IPS-15b (cell line): ENCODE results near the gene CHST11.

Experiments
- H3K27me3 ChIP-seq: one replicate; pipeline ENCODE4 v1.6.1; 2013; ENCODE audit warnings: low read length; ENCODE audit not compliant: control insufficient read depth, insufficient read depth
- H3K36me3 ChIP-seq: one replicate; pipeline ENCODE4 v1.6.1; 2013; ENCODE audit warnings: low read length; ENCODE audit not compliant: control insufficient read depth, insufficient read depth
- H3K4me1 ChIP-seq: one replicate; pipeline ENCODE4 v1.6.1; 2013; ENCODE audit warnings: mild to moderate bottlenecking, low read length; ENCODE audit not compliant: control insufficient read depth, insufficient read depth
- H3K4me3 ChIP-seq: one replicate; pipeline ENCODE4 v1.5.1; 2013; ENCODE audit warnings: low read depth, low read length
- H3K9ac ChIP-seq: one replicate; pipeline ENCODE4 v1.6.1; 2013; ENCODE audit warnings: low read depth, mild to moderate bottlenecking, low read length
- H3K9me3 ChIP-seq: one replicate; pipeline ENCODE4 v1.6.1; 2013; ENCODE audit warnings: mild to moderate bottlenecking, low read length; ENCODE audit not compliant: control insufficient read depth, insufficient read depth

Gene CHST11

DNA sequence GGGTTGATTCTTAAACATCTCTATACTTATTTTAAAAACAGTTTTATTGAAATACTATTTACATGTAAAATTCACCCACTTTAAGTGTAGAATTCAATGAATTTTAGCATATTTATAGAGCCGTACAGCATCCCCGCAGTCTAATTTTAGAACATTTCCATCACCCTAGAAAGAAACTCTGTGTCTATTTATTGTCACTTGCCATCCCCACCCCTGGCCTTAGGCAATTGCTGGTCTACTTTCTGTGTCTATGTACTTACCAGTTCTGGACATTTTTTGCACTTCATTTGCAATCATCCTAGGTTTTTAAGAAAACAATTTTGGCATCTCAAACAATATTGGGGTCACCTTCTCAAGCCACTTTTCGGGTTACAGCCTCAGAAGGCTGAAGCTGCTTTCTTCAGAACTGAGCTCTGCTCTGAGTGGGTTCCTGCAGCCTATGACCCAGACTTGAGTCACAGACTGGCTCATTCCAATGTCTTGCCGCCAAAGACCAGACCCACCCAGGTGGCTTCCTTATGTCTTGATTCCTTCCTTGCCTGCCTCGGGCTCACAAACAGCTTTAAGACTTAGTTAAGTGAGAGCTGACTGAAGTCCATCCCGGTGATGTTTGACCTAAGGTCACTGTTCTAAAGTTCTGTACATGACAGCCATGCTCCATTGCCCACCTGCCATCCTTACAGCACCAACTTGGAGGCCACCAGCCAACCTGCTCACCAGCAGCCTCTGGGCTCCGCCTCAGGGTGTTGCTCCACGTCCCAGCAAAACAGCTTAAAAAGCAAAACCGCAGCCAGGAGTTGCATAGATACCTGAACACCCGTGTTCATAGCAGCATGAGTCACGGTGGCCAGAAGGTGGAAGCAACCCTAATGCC, 131.5 kb downstream of the CHST11 start:
- H3K4me1 ChIP-seq, result no peaks in the 10 kb centered on the region
- no peak overlapping the region for H3K9ac ChIP-seq
- H3K9me3 ChIP-seq, result no peaks in the 10 kb centered on the region
- no peaks in the 10 kb centered on the region for H3K27me3 ChIP-seq
- no peak overlapping the region for H3K4me3 ChIP-seq
- no peaks in the 10 kb centered on the region for H3K36me3 ChIP-seq

DNA sequence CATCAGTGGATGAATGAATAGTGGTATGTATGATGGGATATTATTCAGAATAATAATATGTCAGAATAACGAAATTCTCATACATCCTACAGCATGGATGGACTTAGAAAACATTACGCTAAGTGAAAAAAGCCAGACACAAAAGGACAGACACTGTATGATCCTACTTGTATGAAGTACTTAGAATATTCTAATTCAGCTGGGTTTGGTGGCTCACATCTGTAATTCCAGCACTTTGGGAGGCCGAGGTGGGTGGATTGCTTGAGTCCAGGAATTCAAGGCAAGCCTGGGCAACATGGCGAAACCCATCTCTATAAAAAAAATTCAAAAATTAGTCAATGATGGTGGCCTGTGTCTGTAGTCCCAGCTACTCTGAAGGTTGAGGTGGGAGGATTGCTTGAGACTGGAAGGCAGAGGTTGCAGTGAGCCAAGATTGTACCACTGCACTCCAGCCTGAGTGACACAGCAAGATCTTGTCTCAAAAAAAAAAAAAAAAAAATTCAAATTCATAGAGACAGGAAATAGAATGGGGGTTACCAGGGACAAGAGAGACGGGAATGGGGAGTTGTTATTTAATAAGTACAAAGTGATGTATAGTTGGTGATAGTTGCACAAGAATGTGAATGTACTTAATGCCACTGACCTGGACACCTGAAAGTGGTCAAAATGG, 132.3 kb downstream of the CHST11 start:
- no peak overlapping the region for H3K4me3 ChIP-seq
- no peaks in the 10 kb centered on the region for H3K27me3 ChIP-seq
- no peaks in the 10 kb centered on the region for H3K9me3 ChIP-seq
- no peak overlapping the region for H3K9ac ChIP-seq
- H3K4me1 ChIP-seq, result no peaks in the 10 kb centered on the region
- no peaks in the 10 kb centered on the region for H3K36me3 ChIP-seq

GRCh38 chr12:104590022-104590421, 133.3 kb downstream of the CHST11 start:
- H3K36me3 ChIP-seq, result no peaks in the 10 kb centered on the region

GRCh38 chr12:104591257-104591885, 134.6 kb downstream of the CHST11 start:
- H3K36me3 ChIP-seq, result no peaks in the 10 kb centered on the region
- H3K9me3 ChIP-seq, result no peaks in the 10 kb centered on the region

More at GRCh38 chr12:104590022-104590421, 133.3 kb downstream of the CHST11 start:
- peaks cover 4% of the 10 kb centered on the region for H3K4me1 ChIP-seq
- H3K27me3 ChIP-seq, result no peaks in the 10 kb centered on the region
- H3K4me3 ChIP-seq, result no peak overlapping the region
- no peaks in the 10 kb centered on the region for H3K9me3 ChIP-seq
- no peak overlapping the region for H3K9ac ChIP-seq

DNA sequence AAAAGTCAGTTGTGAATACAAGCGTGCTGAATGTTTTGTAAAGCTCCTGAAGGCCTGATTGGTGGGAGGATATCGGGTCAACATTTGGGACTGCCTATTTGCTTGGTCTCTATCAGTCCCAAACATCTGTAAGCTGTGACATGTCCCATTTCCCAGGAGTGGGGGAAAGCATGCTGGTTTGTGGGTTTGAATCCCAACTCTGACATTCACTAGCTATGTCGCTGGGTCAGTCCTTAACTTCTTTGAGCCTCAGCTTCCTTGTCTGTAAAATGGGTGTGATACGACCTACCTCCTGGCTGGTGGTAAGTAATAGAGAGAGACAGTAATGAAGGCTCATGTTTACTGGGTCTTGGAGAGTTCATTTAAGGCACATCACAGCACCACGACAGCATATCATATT, 136.7 kb downstream of the CHST11 start:
- H3K4me3 ChIP-seq, result no peak overlapping the region
- no peaks in the 10 kb centered on the region for H3K36me3 ChIP-seq
- H3K9ac ChIP-seq, result no peak overlapping the region
- H3K27me3 ChIP-seq, result no peaks in the 10 kb centered on the region
- peaks cover 4% of the 10 kb centered on the region for H3K4me1 ChIP-seq
- H3K9me3 ChIP-seq, result no peaks in the 10 kb centered on the region

More at GRCh38 chr12:104591257-104591885, 134.6 kb downstream of the CHST11 start:
- no peaks in the 10 kb centered on the region for H3K27me3 ChIP-seq
- no peak overlapping the region for H3K9ac ChIP-seq
- H3K4me3 ChIP-seq, result no peak overlapping the region
- peaks cover 4% of the 10 kb centered on the region for H3K4me1 ChIP-seq

- Histone ChIP-seq H3K27me3 (no peaks in the 10 kb centered on the region), H3K9ac (no peak overlapping the region), H3K36me3 (no peaks in the 10 kb centered on the region), H3K9me3 (no peaks in the 10 kb centered on the region), H3K4me1 (peaks cover 4% of the 10 kb centered on the region), H3K4me3 (no peak overlapping the region)
Measured at GRCh38 chr12:104596134-104596799, 139.5 kb downstream of the CHST11 start.

DNA sequence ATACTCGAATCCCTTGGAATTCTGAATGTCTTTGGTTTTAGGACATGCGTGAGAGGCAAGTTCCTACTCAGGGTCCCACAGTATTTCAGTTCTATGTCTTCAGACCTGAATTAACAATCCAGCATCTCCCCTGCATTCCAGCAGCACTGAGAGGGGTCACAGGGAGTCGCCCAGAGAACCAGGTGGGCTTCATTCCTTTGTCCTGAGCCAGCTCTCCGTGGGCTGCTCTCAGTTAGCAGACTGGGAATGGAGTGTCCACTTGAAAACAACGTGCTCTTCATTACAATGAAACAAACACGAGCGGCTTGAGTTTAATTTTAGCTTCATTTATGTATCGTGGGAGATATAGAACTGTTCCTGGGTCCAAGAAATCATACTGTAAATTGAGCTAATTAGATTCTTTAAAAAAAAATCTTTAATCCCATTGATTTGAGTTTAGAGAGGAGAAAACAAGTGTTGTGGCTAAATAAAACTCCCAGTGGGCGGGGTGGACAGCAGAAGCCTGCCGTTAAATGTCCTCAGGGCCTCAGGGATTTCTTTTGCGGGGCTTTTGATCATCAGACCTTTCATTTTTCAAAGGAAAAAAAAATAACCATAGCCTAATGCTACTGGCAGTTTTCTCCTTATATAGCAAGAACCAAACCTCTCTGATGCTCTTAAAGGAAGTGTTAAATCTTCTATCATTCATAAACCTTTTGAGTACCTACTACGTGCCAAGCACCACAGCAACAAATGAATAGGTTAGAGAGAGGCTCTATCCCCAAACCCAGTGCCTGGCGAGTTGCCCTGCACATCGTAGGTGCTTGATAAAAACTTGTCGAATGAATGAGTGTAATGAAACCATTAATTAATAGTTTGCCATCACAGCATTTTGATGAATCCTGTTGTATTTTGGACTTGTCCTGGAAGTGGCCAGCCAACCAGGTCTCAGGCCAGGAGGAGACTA, 140.4 kb downstream of the CHST11 start:
- Histone ChIP-seq H3K9ac (no peak overlapping the region), H3K4me1 (peaks cover 4% of the 10 kb centered on the region)

DNA sequence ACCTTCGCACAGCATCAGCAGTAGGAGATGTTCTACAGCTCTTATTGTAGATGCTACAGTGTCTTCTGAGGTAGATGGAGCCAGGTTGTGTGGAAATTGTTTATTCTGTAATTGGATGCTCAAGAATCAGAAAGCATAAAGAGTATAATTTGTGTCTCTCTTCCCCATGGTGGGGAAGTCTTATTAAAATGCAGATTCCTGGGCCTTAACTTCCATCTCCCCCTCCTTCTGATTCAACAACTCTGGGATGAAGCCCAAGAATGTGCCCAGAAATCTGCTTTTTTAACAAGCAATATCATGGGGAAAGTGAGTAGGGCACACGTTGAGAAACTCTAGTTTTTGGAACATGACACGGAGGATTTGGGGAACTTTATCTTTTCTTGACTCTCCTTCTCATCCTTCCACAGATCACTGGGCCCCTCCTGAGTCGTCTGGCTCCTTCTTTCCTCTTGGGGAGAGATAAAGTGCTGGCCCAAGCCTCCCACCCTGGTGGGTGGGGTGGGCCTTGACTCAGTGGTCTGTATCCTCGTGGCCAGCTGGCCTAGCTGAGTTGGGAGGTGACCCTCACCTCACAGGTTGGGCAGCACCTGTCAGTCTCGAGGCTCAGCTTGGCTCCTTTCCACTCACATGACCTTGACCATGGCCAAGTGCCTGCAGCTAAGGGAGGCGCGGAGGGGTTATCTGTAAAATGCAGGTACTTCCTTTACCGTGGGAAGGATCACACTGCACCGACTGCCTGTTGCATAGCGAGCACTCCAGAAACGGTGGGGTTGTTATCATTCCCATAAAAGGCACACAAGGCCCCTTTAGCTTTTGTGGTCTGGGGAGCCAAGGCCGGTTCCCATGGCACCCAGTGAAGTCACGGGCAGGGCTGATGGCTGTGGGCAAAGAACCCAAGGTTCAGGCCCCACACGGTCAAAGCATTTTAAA, 141.9 kb downstream of the CHST11 start:
- no peaks in the 10 kb centered on the region for H3K27me3 ChIP-seq
- H3K9me3 ChIP-seq, result no peaks in the 10 kb centered on the region
- peaks cover 4% of the 10 kb centered on the region for H3K4me1 ChIP-seq
- no peak overlapping the region for H3K4me3 ChIP-seq
- H3K9ac ChIP-seq, result no peak overlapping the region
- no peaks in the 10 kb centered on the region for H3K36me3 ChIP-seq

More for the DNA sequence above, 140.4 kb downstream of the CHST11 start:
- Histone ChIP-seq H3K36me3 (no peaks in the 10 kb centered on the region), H3K4me3 (no peak overlapping the region), H3K27me3 (no peaks in the 10 kb centered on the region), H3K9me3 (no peaks in the 10 kb centered on the region)

DNA sequence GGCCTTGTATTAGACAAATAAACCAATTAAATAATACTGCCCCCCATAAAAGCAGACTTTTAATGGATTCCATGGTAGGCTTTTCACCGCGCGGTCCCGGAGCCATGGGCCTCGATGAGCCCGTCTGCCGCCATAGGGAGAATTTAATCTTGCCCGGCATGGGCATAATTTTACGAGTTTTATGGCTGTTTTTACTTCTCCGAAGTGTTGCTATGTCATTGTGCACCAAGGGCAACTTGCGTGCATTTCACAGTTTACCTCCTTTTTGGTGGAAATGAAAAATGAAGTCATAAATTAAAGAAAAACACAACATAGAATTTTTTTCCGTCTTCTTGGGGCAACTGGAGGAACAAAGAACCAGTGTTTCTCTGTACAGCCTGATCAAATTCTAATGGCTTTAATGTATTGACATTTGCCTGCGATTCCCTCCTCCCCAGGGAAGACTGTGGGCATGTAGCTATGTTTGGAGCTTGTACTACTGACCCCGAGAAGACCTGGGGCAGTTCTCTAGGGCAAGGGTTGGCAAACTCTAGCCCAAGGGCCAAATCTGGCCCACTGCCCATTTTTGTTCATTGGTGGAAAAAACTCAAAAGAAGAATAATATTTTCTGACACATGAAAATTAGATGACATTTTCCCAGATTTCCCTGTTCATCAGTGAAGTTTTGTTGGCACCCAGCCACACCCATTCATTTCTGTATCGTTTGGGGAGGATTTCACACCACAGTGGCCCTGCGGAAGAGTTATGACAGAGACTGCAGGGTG, 142.7 kb downstream of the CHST11 start:
- Histone ChIP-seq H3K4me3 (no peak overlapping the region), H3K4me1 (peaks cover 3% of the 10 kb centered on the region), H3K36me3 (no peaks in the 10 kb centered on the region)

More for the DNA sequence above, 142.7 kb downstream of the CHST11 start:
- no peaks in the 10 kb centered on the region for H3K27me3 ChIP-seq
- no peak overlapping the region for H3K9ac ChIP-seq
- no peaks in the 10 kb centered on the region for H3K9me3 ChIP-seq
